ENCODE data around the gene ENG.

Gene ENG

GRCh38 chr9:127773272-127773671 is 81.2 kb downstream of the ENG start:
- CTCF ChIA-PET = interaction anchor here (1.2 to 7.6 kb wide), 5 partner anchors 9 to 148 kb away, joined by 3 to 41 read pairs (median 6); partner anchors contain the start of genes CDK9 and TOR2A
- TF ChIP-seq, protein P1, sequence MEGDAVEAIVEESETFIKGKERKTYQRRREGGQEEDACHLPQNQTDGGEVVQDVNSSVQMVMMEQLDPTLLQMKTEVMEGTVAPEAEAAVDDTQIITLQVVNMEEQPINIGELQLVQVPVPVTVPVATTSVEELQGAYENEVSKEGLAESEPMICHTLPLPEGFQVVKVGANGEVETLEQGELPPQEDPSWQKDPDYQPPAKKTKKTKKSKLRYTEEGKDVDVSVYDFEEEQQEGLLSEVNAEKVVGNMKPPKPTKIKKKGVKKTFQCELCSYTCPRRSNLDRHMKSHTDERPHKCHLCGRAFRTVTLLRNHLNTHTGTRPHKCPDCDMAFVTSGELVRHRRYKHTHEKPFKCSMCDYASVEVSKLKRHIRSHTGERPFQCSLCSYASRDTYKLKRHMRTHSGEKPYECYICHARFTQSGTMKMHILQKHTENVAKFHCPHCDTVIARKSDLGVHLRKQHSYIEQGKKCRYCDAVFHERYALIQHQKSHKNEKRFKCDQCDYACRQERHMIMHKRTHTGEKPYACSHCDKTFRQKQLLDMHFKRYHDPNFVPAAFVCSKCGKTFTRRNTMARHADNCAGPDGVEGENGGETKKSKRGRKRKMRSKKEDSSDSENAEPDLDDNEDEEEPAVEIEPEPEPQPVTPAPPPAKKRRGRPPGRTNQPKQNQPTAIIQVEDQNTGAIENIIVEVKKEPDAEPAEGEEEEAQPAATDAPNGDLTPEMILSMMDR (IDR thresholded peaks at IDR 0.05; ENCODE audit: control extremely low read depth, extremely low read depth, low read depth, missing control alignments) = no peak
- POLR2A ChIA-PET = no interaction called here
- no peak for DNase-seq (ENCODE audit: extremely low spot score)

- ChIA-PET POLR2A (no interaction called here), CTCF (interaction anchor here (1.2 to 7.6 kb wide), 6 partner anchors 9 to 149 kb away, joined by 3 to 41 read pairs (median 7); partner anchors contain the start of genes CDK9 and TOR2A)
These were observed 81.9 kb downstream of the ENG start for GRCh38 chr9:127772603-127773002.

DNA sequence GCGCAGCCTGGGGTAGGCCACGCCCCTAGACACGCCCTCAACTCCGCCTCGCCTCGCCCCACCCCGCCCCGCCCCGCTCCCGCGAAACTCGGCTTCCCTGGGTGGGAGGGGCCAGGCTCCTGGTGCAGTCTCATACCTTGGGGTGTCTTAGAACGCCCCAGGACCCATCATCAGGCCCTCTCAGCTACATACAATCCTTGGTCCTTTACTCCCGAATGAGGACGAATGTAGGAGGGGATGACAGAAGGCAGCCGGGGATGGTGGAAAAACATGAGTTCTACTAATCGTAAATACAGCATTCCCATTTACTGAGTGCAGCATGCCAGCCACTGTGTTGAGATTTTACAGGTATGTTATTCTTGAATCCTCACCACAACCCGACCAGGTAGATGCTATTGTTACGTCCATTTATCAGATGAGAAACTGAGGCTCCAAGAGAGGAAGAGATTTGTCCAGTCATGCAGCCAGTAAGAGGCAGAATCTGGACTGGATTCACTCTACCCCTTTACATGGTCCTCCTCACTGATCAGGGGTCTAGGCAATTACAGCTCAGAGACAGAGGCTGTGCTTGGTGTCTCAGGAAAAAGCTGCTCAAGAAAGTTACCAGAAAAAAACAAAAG is 82.8 kb downstream of the ENG start:
- TF ChIP-seq, protein P1 (IDR thresholded peaks at IDR 0.05; ENCODE audit: control extremely low read depth, extremely low read depth, low read depth, missing control alignments) = no peak
- ChIA-PET POLR2A (interaction anchor here (0.6 to 1.2 kb wide), 5 partner anchors 14 to 321 kb away, joined by 3 to 7 read pairs (median 3); partner anchors contain the start of genes LRSAM1, RPL12, ST6GALNAC4 and TOR2A), CTCF (interaction anchor here (1.0 to 7.6 kb wide), 10 partner anchors 8 to 149 kb away, joined by 3 to 41 read pairs (median 8); partner anchors contain the start of genes CDK9 and TOR2A)
- no peak for DNase-seq (ENCODE audit: extremely low spot score)

More at GRCh38 chr9:127772603-127773002, 81.9 kb downstream of the ENG start:
- DNase-seq (ENCODE audit: extremely low spot score) = no peak
- TF ChIP-seq, protein P1 (IDR thresholded peaks at IDR 0.05; ENCODE audit: control extremely low read depth, extremely low read depth, low read depth, missing control alignments) = no peak

DNA sequence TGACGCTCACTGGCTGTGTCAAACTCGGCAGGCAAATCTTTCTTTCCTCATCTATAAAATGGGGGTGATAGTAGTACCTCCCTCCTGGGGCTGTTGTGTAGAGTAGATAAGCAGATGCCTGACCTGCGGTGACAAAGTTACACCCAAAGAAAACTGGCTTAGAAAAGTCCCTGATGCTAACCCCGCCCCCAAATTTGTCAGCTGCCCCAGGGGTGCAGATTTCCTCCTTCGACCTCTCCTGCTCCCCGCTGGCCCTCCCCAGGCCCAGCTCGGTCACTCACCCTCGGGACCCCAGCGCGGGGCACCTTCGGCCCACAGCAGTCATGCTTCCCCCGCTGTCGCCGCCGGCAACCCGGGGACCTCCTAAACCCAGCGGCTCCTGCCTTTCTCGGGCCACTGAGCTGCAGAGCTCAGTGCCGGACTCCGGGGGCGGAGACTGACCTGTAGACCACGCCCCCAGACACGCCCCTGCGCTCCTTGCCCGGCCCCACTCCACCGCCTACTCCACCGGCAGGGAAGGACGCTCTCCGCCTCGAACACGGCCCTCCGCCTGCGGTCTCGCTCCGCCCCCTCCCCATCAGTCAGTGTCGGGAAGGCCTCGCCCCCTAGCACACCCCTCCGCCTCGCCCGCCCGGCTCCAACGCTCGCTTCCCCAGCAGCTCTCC is 83.4 kb downstream of the ENG start:
- POLR2A ChIA-PET = interaction anchor here (0.6 to 1.2 kb wide), 5 partner anchors 14 to 320 kb away, joined by 3 to 7 read pairs (median 3); partner anchors contain the start of genes LRSAM1, RPL12, ST6GALNAC4 and TOR2A
- peak; percentile 97 for DNase-seq (ENCODE audit: extremely low spot score)
- CTCF ChIA-PET = interaction anchor here (1.0 to 7.6 kb wide), 8 partner anchors 10 to 150 kb away, joined by 3 to 41 read pairs (median 8); partner anchors contain the start of genes CDK9 and TOR2A
- TF ChIP-seq, protein P1 (IDR thresholded peaks at IDR 0.05; ENCODE audit: control extremely low read depth, extremely low read depth, low read depth, missing control alignments) = no peak

DNA sequence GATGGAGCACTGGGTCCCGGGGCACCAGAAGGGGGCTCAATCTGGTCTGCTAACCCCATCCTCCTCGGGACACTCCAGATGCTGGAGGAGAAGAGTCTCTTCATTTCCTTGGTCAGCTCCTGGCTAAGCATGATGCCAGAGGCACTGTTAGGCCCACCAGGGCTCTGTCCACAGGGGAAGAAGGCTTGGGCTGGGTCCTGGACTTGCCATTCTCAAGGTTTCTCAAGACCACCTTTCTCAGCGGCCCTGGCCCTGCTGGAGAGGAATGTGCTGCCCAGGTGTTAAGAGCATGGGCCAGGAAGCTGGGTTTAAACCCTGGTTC is 83.9 kb downstream of the ENG start:
- TF ChIP-seq, protein P1 (IDR thresholded peaks at IDR 0.05; ENCODE audit: control extremely low read depth, extremely low read depth, low read depth, missing control alignments) = no peak
- POLR2A ChIA-PET = interaction anchor here (0.8 to 1.2 kb wide), 4 partner anchors 15 to 319 kb away, joined by 3 to 7 read pairs (median 4); partner anchors contain the start of genes LRSAM1, RPL12, ST6GALNAC4 and TOR2A
- CTCF ChIA-PET = interaction anchor here (0.7 to 7.6 kb wide), 12 partner anchors 9 to 151 kb away, joined by 3 to 41 read pairs (median 6); partner anchors contain the start of genes CDK9 and TOR2A

GRCh38 chr9:127769929-127770582 is 84.4 kb downstream of the ENG start:
- no peak for DNase-seq (ENCODE audit: extremely low spot score)
- TF ChIP-seq, protein P1 (IDR thresholded peaks at IDR 0.05; ENCODE audit: control extremely low read depth, extremely low read depth, low read depth, missing control alignments) = no peak
- CTCF ChIA-PET = interaction anchor here (0.7 to 7.6 kb wide), 11 partner anchors 9 to 151 kb away, joined by 3 to 41 read pairs (median 4); partner anchors contain the start of genes CDK9 and TOR2A
- POLR2A ChIA-PET = no interaction called here

More for the DNA sequence above, 83.9 kb downstream of the ENG start:
- DNase-seq (ENCODE audit: extremely low spot score) = no peak
